GM21528 (cell line): Measurements from ENCODE around the gene DOK1.
A peak's percentile ranks its signal among the peaks of the same experiment; 100 is the strongest.

ENCODE experiments used
- ATAC-seq: cut with Tn5 transposase; IDR thresholded peaks from one replicate; pipeline ENCODE4 v1.9.1; 2021; ENCODE audit warnings: mild to moderate bottlenecking, moderate library complexity; ENCODE audit not compliant: unreplicated experiment, low FRiP score

DOK1 gene

DNA sequence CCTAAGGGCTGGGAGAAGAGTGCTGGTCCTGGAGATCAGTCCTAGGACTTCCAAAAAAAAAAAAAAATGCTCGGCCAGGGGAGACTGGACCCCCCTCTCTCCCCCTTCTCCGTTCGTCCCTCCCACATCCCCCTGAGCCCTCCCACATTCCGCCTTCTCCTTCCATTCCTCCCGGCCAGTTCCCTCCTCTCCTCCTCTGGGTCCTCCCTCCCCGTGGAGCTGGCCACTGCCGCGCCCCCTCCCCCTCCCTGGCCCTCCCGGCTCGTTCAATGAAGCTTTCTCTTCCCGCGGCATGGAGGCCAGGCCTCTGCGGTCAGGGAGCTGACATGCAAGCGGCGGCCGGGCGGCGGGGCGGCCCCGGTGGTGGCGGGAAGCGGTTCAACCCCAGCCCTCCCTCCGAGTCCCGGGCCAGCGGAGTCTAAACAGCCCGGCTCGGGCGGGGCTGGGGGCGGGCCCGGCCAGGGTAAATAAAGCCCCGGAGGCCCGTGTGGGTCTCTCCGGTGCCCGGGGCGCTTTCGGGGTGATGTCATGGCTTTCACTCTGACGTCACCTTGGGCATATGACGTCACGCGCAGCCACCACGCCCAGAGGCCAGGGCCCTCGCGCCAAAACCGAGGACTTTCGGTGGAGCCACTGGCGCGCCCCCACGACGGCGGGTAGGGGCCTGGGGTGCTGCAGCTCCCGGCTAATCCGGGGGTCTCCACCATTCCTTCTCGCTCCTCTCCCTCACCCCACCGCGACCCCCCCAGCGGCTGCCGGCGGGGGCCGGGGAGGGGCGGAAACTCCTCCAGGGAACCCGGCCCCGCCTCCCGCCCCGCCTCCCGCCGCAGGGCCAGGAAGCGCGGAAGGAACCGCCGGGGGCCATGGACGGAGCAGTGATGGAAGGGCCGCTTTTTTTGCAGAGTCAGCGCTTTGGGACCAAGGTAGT is at the start of gene DOK1, which contains the start of gene LOXL3:
TSS of gene DOK1 (plus strand) at position 829 of the 928 bp plus-strand sequence. CDS start at position 864, 35 bp downstream.
TSS of gene LOXL3 (minus strand) at position 51 of the 928 bp plus-strand sequence. CDS start 1,308 bp downstream, outside the sequence.
- ATAC-seq, result peak; percentile 54

GRCh38 chr2:74505448-74506246 is 48.9 kb upstream of the DOK1 start:
- ATAC-seq, result no peak

GRCh38 chr2:74507145-74507925 is 47.2 kb upstream of the DOK1 start, which contains the start of gene PCGF1:
PCGF1 (minus strand) TSS chr2:74507695; CDS start chr2:74507668, 27 bp downstream.
- peak; percentile 90 for ATAC-seq

- ATAC-seq, result peak; percentile 18
Observed at GRCh38 chr2:74507926-74508520, 46.5 kb upstream of the DOK1 start.

DNA sequence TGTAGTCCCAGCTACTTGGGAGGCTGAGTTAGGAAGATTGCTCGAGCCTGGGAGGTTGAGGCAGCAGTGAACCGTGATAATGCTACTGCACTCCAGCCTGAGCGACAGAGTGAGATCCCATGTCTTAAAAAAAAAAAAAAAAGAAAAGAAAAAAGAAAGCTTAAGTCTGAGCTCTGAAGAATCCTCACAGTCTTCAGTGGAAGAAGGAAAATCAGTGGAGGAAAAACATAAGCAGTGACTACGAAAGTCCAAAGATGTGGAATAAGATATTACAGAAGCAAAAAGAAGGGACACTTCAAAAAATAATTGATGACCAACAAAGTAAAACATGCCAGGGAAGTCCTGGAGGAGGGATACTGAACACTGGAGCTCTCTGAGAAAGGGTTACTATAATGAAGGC is 44.2 kb upstream of the DOK1 start:
- no peak for ATAC-seq

- no peak for ATAC-seq
Observed at GRCh38 chr2:74511104-74511989, 43.2 kb upstream of the DOK1 start.

GRCh38 chr2:74512744-74513604 is 41.5 kb upstream of the DOK1 start:
- no peak for ATAC-seq

GRCh38 chr2:74513605-74514367 is 40.7 kb upstream of the DOK1 start:
- ATAC-seq, result no peak

- ATAC-seq, result no peak
Observed at GRCh38 chr2:74514368-74515270, 39.9 kb upstream of the DOK1 start, which contains the start of gene TLX2. TLX2 (plus strand) TSS chr2:74514450; CDS start chr2:74514807, 357 bp downstream.

GRCh38 chr2:74515271-74515980 is 39.1 kb upstream of the DOK1 start:
- no peak for ATAC-seq

- ATAC-seq, result no peak
Observed at GRCh38 chr2:74515981-74516633, 38.4 kb upstream of the DOK1 start.

DNA sequence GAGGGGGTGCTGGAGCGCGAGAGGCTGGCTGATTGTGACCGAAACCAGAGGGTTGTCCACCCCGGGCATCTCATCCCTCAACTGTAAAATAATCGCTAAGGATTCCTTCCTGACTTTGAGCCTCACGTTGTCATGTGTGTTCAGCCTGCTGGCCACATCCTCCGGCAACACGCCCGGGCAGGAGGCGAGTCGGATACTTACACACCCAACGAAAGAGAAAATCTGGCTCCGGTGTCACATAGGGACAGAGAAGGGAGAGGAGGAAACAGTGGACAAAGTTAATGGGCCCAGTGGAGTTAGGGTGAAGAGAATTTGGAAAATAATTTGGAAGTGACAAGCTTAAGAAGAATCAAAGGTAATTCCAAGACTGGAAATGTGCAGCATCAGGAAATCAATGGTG is 37.9 kb upstream of the DOK1 start:
- no peak for ATAC-seq

- no peak for ATAC-seq
Observed at GRCh38 chr2:74522516-74522915, 32.0 kb upstream of the DOK1 start.

DNA sequence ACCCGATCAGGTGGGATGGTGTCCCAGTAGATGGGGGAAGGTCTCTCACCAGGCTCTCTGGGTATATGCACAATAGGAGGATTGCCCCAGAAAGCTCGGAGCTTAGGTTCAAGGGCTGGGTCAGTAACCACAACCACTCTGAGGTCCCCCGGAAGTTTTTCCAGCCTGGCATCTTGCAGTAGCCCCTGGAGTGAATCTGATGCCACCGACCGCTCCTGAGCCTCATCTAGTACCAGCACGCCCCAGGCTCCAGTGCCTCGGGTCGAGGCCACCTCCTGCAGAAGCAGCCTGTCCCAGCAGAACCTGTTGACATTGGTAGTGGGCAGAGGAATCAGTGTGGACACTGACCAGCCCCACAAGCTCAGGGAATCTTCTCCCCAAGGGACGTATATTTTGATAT is 30.5 kb upstream of the DOK1 start:
- no peak for ATAC-seq
